A549 (cell line): Measurements from ENCODE around the gene FAM234B.

Source experiments
- CEBPB ChIP-seq, 2 experiments: fragments of >200 bp in 1 of 2; sonication (Bioruptor Twin) in 1 of 2; formaldehyde crosslinking in 1 of 2; IDR thresholded peaks; 2 replicates each; pipeline ENCODE4 v1.6.1; 2012 to 2016
- JUN ChIP-seq, 2 experiments: fragments of >200 bp; sonication (Bioruptor Twin); formaldehyde crosslinking; IDR thresholded peaks; 2 replicates in 1 of 2; 3 replicates in 1 of 2; pipeline ENCODE4 v1.6.1; 2016 to 2017
- MAZ ChIP-seq: fragments of 150-350 bp; IDR thresholded peaks from 2 replicates; pipeline ENCODE4 v1.6.1; 2014; ENCODE audit warnings: antibody characterized with exemption, low read depth, low read length, borderline replicate concordance
- POLR2A ChIP-seq: IDR thresholded peaks from 2 replicates; pipeline ENCODE4 v1.6.1; 2012; ENCODE audit warnings: mild to moderate bottlenecking, low read length
- RAD21 ChIP-seq, 2 experiments: fragments of >200 bp in 1 of 2; sonication (Bioruptor Twin) in 1 of 2; formaldehyde crosslinking in 1 of 2; IDR thresholded peaks in 1 of 2; conservative IDR thresholded peaks in 1 of 2; 2 replicates in 1 of 2; 3 replicates in 1 of 2; pipeline ENCODE4 v1.6.1; 2012 to 2018; ENCODE audit warnings: inconsistent platforms in 1 of 2
- TP53 ChIP-seq: fragments of 250-450 bp; sonication (Bioruptor Pico); IDR thresholded peaks from 2 replicates; pipeline ENCODE4 v1.5.0; 2021; ENCODE audit warnings: mild to moderate bottlenecking, moderate library complexity
- TF ChIP-seq, protein P1 (sequence below): fragments of >200 bp; sonication (Bioruptor Twin); formaldehyde crosslinking; IDR thresholded peaks from 3 replicates; pipeline ENCODE4 v1.5.1; 2016

DNA sequence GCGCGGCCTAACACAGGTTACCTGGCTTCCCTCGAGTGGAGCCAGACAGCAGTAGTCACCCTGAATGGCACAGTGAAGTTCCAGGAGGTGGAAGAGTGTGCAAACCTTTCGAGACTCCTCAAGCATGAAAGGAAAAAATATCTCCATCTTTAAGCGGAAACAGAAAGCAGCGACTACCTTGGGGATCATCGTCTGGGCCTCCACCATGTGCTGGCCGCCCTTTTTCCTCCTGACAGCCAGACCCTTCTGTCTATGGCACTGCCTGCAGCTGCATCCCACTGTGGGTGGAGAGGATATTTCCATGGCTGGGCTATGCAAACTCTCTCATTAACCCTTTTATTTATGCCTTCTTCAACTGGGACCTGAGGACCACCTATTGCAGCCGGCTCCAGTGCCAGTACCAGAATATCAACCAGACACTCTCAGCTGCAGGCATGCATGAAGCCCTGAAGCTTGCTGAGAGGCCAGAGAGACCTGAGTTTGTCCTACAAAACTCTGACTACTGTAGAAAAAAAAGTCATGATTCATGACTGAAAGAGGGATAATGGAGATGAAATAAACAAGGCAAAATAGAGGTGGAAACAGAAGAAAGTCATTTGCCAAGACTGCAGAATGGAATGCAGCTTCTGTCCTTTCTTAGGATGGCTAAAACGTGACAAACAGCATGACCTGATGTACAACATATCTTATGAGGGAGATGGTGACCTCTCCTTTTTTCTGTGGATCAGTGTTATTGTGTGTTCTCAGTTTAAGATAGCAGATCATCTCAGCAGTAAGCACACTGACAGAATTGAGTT lies 41.7 kb upstream of the FAM234B start:
- TF ChIP-seq, protein P1, sequence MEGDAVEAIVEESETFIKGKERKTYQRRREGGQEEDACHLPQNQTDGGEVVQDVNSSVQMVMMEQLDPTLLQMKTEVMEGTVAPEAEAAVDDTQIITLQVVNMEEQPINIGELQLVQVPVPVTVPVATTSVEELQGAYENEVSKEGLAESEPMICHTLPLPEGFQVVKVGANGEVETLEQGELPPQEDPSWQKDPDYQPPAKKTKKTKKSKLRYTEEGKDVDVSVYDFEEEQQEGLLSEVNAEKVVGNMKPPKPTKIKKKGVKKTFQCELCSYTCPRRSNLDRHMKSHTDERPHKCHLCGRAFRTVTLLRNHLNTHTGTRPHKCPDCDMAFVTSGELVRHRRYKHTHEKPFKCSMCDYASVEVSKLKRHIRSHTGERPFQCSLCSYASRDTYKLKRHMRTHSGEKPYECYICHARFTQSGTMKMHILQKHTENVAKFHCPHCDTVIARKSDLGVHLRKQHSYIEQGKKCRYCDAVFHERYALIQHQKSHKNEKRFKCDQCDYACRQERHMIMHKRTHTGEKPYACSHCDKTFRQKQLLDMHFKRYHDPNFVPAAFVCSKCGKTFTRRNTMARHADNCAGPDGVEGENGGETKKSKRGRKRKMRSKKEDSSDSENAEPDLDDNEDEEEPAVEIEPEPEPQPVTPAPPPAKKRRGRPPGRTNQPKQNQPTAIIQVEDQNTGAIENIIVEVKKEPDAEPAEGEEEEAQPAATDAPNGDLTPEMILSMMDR, result no peak
- TF ChIP-seq TP53, result no peak
- no peak for TF ChIP-seq JUN (IDR thresholded peaks at IDR 0.05)
- no peak for TF ChIP-seq MAZ
- TF ChIP-seq RAD21 (conservative IDR thresholded peaks at IDR 0.05 in 1 of 2, IDR thresholded peaks at IDR 0.05 in 1 of 2), result no peak
- no peak for TF ChIP-seq POLR2A
- TF ChIP-seq CEBPB (IDR thresholded peaks at IDR 0.05), result no peak
